M059J (cell line): Measurements from ENCODE around the gene LHFPL6. TPM values are rescaled to one million over a fixed set of nuclear protein-coding genes. Genes with fewer than 3 reads are reported as not detected.

Experiments
- DNase-seq: peaks from one replicate; pipeline ENCODE4 v3.0.0-alpha.2; 2012; ENCODE audit warnings: low read depth
- total RNA-seq: library from RNA; depleted of rRNA; stranded (reverse); fragments of >200 nt; shearing (Covaris generic); gene quantifications from 2 replicates; pipeline ENCODE4 v1.2.3, GENCODE V29; 2014

The LHFPL6 gene
- total RNA-seq, 1 experiment from 2014 or later, result 39.0 TPM

- no peak for DNase-seq
Observed at GRCh38 chr13:39512687-39513086, 90.3 kb downstream of the LHFPL6 start.

- DNase-seq, result peak; percentile 31
Observed at GRCh38 chr13:39510316-39510695, 92.7 kb downstream of the LHFPL6 start.

GRCh38 chr13:39509616-39510315 lies 93.2 kb downstream of the LHFPL6 start:
- DNase-seq, result no peak

- peak; percentile 63 for DNase-seq
Observed at GRCh38 chr13:39506559-39507390, 96.2 kb downstream of the LHFPL6 start.

GRCh38 chr13:39505151-39505550 lies 97.8 kb downstream of the LHFPL6 start:
- DNase-seq, result no peak

- no peak for DNase-seq
Observed at GRCh38 chr13:39503048-39503447, 99.9 kb downstream of the LHFPL6 start.

- peak; percentile 49 for DNase-seq
Observed at GRCh38 chr13:39501702-39502324, 101.2 kb downstream of the LHFPL6 start.

GRCh38 chr13:39499604-39500003 lies 103.4 kb downstream of the LHFPL6 start:
- no peak for DNase-seq

- DNase-seq, result no peak
Observed at GRCh38 chr13:39498471-39499114, 104.4 kb downstream of the LHFPL6 start.

- no peak for DNase-seq
Observed at GRCh38 chr13:39496506-39496905, 106.5 kb downstream of the LHFPL6 start.

GRCh38 chr13:39494633-39495032 lies 108.4 kb downstream of the LHFPL6 start:
- no peak for DNase-seq

- no peak for DNase-seq
Observed at GRCh38 chr13:39494006-39494405, 109.0 kb downstream of the LHFPL6 start.

GRCh38 chr13:39490136-39490535 lies 112.9 kb downstream of the LHFPL6 start:
- no peak for DNase-seq

- no peak for DNase-seq
Observed at GRCh38 chr13:39486758-39487157, 116.2 kb downstream of the LHFPL6 start.

GRCh38 chr13:39485314-39485700 lies 117.7 kb downstream of the LHFPL6 start:
- DNase-seq, result peak; percentile 35

- DNase-seq, result peak; percentile 76
Observed at GRCh38 chr13:39484506-39485313, 118.3 kb downstream of the LHFPL6 start.

GRCh38 chr13:39483326-39483725 lies 119.7 kb downstream of the LHFPL6 start:
- DNase-seq, result peak; percentile 74

GRCh38 chr13:39481491-39481890 lies 121.5 kb downstream of the LHFPL6 start:
- DNase-seq, result no peak

GRCh38 chr13:39474600-39474999 lies 128.4 kb downstream of the LHFPL6 start:
- no peak for DNase-seq

GRCh38 chr13:39469676-39470075 lies 133.3 kb downstream of the LHFPL6 start:
- no peak for DNase-seq

GRCh38 chr13:39468306-39468705 lies 134.7 kb downstream of the LHFPL6 start:
- no peak for DNase-seq
